Mesenchymal stem cell (in vitro differentiated cells and primary cell): ENCODE data around the gene GAB3.

Experiments
- DNase-seq: peaks from one replicate; pipeline ENCODE4 v3.0.0-alpha.2; 2013
- H2AFZ ChIP-seq: one replicate; pipeline ENCODE4 v1.6.1; 2013; ENCODE audit warnings: low read depth, mild to moderate bottlenecking, control low read depth, inconsistent platforms, low read length, moderate library complexity
- H2AK5ac ChIP-seq: 2 replicates; pipeline ENCODE4 v1.6.1; 2013; ENCODE audit warnings: low read length, moderate library complexity, mild to moderate bottlenecking, inconsistent platforms; ENCODE audit not compliant: severe bottlenecking
- H2BK120ac ChIP-seq: one replicate; pipeline ENCODE4 v1.6.1; 2013; ENCODE audit warnings: low read depth, mild to moderate bottlenecking, inconsistent platforms, low read length, moderate library complexity
- H2BK12ac ChIP-seq, 2 experiments: one replicate each; pipeline ENCODE4 v1.6.1; 2013; ENCODE audit warnings: inconsistent platforms in 2 of 2, low read length in 2 of 2, mild to moderate bottlenecking in 2 of 2, moderate library complexity in 2 of 2, control low read depth in 1 of 2
- H2BK15ac ChIP-seq: one replicate; pipeline ENCODE4 v1.6.1; 2013; ENCODE audit warnings: mild to moderate bottlenecking, low read depth, inconsistent platforms; ENCODE audit not compliant: poor library complexity, severe bottlenecking
- H2BK5ac ChIP-seq: 2 replicates; pipeline ENCODE4 v1.6.1; 2013; ENCODE audit warnings: low read depth, mild to moderate bottlenecking, low read length, control low read depth, inconsistent platforms; ENCODE audit not compliant: poor library complexity, severe bottlenecking
- H3K14ac ChIP-seq, 2 experiments: one replicate each; pipeline ENCODE4 v1.6.1; 2013; ENCODE audit warnings: inconsistent platforms in 2 of 2, low read length in 2 of 2, control low read depth in 1 of 2, mild to moderate bottlenecking in 1 of 2, moderate library complexity in 1 of 2
- H3K18ac ChIP-seq, 2 experiments: one replicate each; pipeline ENCODE4 v1.6.1; 2013; ENCODE audit warnings: inconsistent platforms in 2 of 2, low read length in 2 of 2, control low read depth in 1 of 2, low read depth in 1 of 2, mild to moderate bottlenecking in 1 of 2
- H3K23ac ChIP-seq, 2 experiments: one replicate each; pipeline ENCODE4 v1.6.1; 2013; ENCODE audit warnings: inconsistent platforms in 2 of 2, low read length in 2 of 2, mild to moderate bottlenecking in 2 of 2, moderate library complexity in 2 of 2, control low read depth in 1 of 2
- H3K27ac ChIP-seq: 2 replicates; pipeline ENCODE4 v1.5.1; 2013; ENCODE audit warnings: mild to moderate bottlenecking, moderate library complexity, low read length, control low read depth, inconsistent platforms; ENCODE audit not compliant: poor library complexity, severe bottlenecking
- H3K27me3 ChIP-seq, 2 experiments: 2 replicates each; pipeline versions ENCODE4 v1.6.1 to v1.7.0; 2013; ENCODE audit warnings: low read length in 2 of 2, mild to moderate bottlenecking in 2 of 2, moderate library complexity in 2 of 2, control low read depth in 1 of 2, inconsistent platforms in 1 of 2; ENCODE audit not compliant: control insufficient read depth in 1 of 2, insufficient read depth in 1 of 2
- H3K36me3 ChIP-seq, 2 experiments: 2 replicates each; pipeline versions ENCODE4 v1.6.1 to v1.7.0; 2013; ENCODE audit warnings: low read length in 2 of 2, control low read depth in 1 of 2, inconsistent platforms in 1 of 2, low read depth in 1 of 2, mild to moderate bottlenecking in 1 of 2; ENCODE audit not compliant: insufficient read depth in 2 of 2, control insufficient read depth in 1 of 2
- H3K4ac ChIP-seq, 2 experiments: one replicate each; pipeline ENCODE4 v1.6.1; 2013; ENCODE audit warnings: inconsistent platforms in 2 of 2, low read length in 2 of 2, mild to moderate bottlenecking in 2 of 2, moderate library complexity in 2 of 2, control low read depth in 1 of 2, low read depth in 1 of 2
- H3K4me1 ChIP-seq: 2 replicates; pipeline ENCODE4 v1.6.1; 2013; ENCODE audit warnings: low read depth, low read length, control low read depth; ENCODE audit not compliant: control insufficient read depth, insufficient read depth
- H3K4me2 ChIP-seq: 2 replicates; pipeline ENCODE4 v1.6.1; 2013; ENCODE audit warnings: low read length, mild to moderate bottlenecking, inconsistent platforms; ENCODE audit not compliant: poor library complexity, severe bottlenecking
- H3K4me3 ChIP-seq, 2 experiments: 2 replicates each; pipeline versions ENCODE4 v1.5.1 to v1.7.0; 2013; ENCODE audit warnings: low read length in 2 of 2, mild to moderate bottlenecking in 2 of 2, control low read depth in 1 of 2, low read depth in 1 of 2; ENCODE audit not compliant: insufficient read depth in 1 of 2
- H3K79me1 ChIP-seq: replicated peaks from 2 replicates; pipeline ENCODE4 v1.6.1; 2013; ENCODE audit warnings: mild to moderate bottlenecking, control low read depth, low read length, inconsistent platforms; ENCODE audit not compliant: poor library complexity, severe bottlenecking
- H3K9ac ChIP-seq: 2 replicates; pipeline ENCODE4 v1.7.0; 2013; ENCODE audit warnings: mild to moderate bottlenecking, low read length, moderate library complexity
- H3K9me3 ChIP-seq: 2 replicates; pipeline ENCODE4 v1.7.0; 2013; ENCODE audit warnings: mild to moderate bottlenecking, low read length; ENCODE audit not compliant: control insufficient read depth
- H4K8ac ChIP-seq: one replicate; pipeline ENCODE4 v1.6.1; 2013; ENCODE audit warnings: inconsistent platforms, mild to moderate bottlenecking, low read length, moderate library complexity
- H4K91ac ChIP-seq: one replicate; pipeline ENCODE4 v1.6.1; 2013; ENCODE audit warnings: mild to moderate bottlenecking, low read length, inconsistent platforms
- WGBS: methylation state at CpG from one replicate; pipeline ENCODE4 v1.1.7; 2013; ENCODE audit warnings: mixed read lengths; 5-methylcytosine and 5-hydroxymethylcytosine counted together

The GAB3 gene

DNA sequence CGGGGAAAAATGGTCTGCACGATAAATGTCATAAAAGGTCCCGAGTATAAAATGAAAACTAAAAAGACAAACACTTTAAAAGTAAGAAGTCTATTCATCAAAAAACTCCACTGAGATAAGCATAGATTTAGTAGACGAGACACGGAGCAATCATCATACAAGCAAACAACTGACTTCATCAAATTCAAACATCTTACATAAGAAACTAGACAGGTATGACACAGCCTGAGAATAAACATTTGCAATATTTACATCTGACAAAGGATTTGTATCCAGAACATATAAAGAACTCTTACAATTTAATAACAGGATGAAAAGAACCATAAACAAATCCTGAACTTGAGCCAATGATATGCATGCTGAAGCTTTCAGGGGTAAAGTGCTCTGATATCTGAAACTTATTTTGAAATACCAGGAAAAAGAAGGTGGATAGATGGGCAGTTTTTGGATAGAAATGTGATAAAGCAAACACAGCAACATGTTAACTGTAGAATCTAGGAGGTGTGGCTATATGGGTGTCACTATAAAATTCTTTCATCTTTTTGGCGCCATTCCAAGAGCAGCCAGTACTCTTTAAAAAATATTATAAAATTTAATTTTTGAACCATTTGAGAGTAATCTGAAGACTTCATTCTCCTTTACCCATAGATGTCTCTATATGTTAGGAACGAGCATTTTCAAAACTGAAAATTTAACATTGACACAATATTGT, 42.4 kb upstream of the GAB3 start:
- Histone ChIP-seq H3K23ac (no peak overlapping the region), H3K4me2 (no peak overlapping the region), H2BK120ac (no peak overlapping the region), H3K9ac (no peak overlapping the region), H4K8ac (no peak overlapping the region), H3K14ac (no peak overlapping the region), H2BK5ac (no peak overlapping the region), H3K27ac (no peak overlapping the region), H2AFZ (no peak overlapping the region), H3K18ac (no peak overlapping the region), H3K9me3 (no peaks in the 10 kb centered on the region), H2BK12ac (no peak overlapping the region), H3K4me3 (no peak overlapping the region), H4K91ac (no peak overlapping the region), H3K27me3 (no peaks in the 10 kb centered on the region), H3K36me3 (no peaks in the 10 kb centered on the region), H3K79me1 (no peaks in the 10 kb centered on the region), H2BK15ac (no peak overlapping the region), H2AK5ac (no peak overlapping the region), H3K4me1 (peaks cover 3% of the 10 kb centered on the region), H3K4ac (no peak overlapping the region)
- 97% methylated on average over 6 of the region's 7 CpGs for WGBS
- no peak for DNase-seq

DNA sequence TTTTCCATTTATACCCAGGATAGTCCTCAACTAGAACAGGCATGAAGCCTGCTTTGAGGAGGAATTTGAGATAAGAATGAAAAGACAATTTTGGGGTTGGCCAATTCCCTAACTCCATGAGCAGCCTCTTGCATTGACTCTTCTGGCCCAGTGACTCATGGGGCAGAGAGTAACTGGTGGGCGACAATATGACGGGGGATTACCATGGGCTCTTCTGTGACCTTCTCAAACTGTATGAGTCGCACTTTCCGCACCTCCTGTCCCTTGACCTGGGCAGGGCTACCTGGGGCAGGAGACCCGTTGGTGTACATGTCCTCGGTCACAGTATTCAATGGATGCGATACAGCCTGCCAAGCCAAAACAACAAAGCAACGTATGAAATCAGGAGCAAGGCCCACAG, 41.1 kb upstream of the GAB3 start:
- H3K27me3 ChIP-seq: no peaks in the 10 kb centered on the region
- H4K8ac ChIP-seq: no peak overlapping the region
- peaks cover 3% of the 10 kb centered on the region for H3K4me1 ChIP-seq
- H3K36me3 ChIP-seq: no peaks in the 10 kb centered on the region
- no peak overlapping the region for H3K23ac ChIP-seq
- H3K4me2 ChIP-seq: no peak overlapping the region
- no peaks in the 10 kb centered on the region for H3K9me3 ChIP-seq
- H3K14ac ChIP-seq: no peak overlapping the region
- H3K4me3 ChIP-seq: no peak overlapping the region
- H2AK5ac ChIP-seq: no peak overlapping the region
- H3K18ac ChIP-seq: no peak overlapping the region
- H2BK15ac ChIP-seq: no peak overlapping the region
- H3K9ac ChIP-seq: no peak overlapping the region
- no peak overlapping the region for H4K91ac ChIP-seq
- H2BK120ac ChIP-seq: no peak overlapping the region
- no peaks in the 10 kb centered on the region for H3K79me1 ChIP-seq
- peak overlapping the region; percentile 17 for H3K27ac ChIP-seq
- WGBS: 96% methylated on average over 7 of the region's 8 CpGs
- no peak overlapping the region for H2AFZ ChIP-seq
- H2BK12ac ChIP-seq: no peak overlapping the region
- no peak overlapping the region for H3K4ac ChIP-seq
- no peak for DNase-seq
- H2BK5ac ChIP-seq: no peak overlapping the region

- Histone ChIP-seq H2BK12ac (no peak overlapping the region), H3K27me3 (no peaks in the 10 kb centered on the region), H4K91ac (no peak overlapping the region), H2BK120ac (no peak overlapping the region), H3K4me3 (no peak overlapping the region), H3K18ac (no peak overlapping the region), H2BK15ac (no peak overlapping the region), H3K9ac (no peak overlapping the region), H3K9me3 (no peaks in the 10 kb centered on the region), H3K79me1 (no peaks in the 10 kb centered on the region), H2AK5ac (no peak overlapping the region), H4K8ac (no peak overlapping the region), H3K36me3 (no peaks in the 10 kb centered on the region), H3K14ac (no peak overlapping the region), H2BK5ac (no peak overlapping the region), H3K4ac (no peak overlapping the region), H3K4me1 (peaks cover 3% of the 10 kb centered on the region), H3K4me2 (no peak overlapping the region), H2AFZ (no peak overlapping the region), H3K27ac (peak overlapping the region; percentile 17), H3K23ac (no peak overlapping the region)
- no peak for DNase-seq
- WGBS: no CpG with 5 or more reads among the region's 4 CpGs
Observed at GRCh38 chrX:154791467-154791866, 40.6 kb upstream of the GAB3 start.

GRCh38 chrX:154785716-154786115, 34.8 kb upstream of the GAB3 start:
- no peak overlapping the region for H2BK15ac ChIP-seq
- H3K79me1 ChIP-seq: peaks cover 3% of the 10 kb centered on the region
- no peak overlapping the region for H3K9ac ChIP-seq
- no peaks in the 10 kb centered on the region for H3K4me1 ChIP-seq
- no peak overlapping the region for H3K23ac ChIP-seq
- no peak overlapping the region for H4K91ac ChIP-seq
- H2AK5ac ChIP-seq: no peak overlapping the region
- no peak overlapping the region for H2BK12ac ChIP-seq
- H3K9me3 ChIP-seq: no peaks in the 10 kb centered on the region
- no peak overlapping the region for H3K27ac ChIP-seq
- H3K18ac ChIP-seq: no peak overlapping the region
- no peak overlapping the region for H2AFZ ChIP-seq
- no peak overlapping the region for H2BK5ac ChIP-seq
- H3K4ac ChIP-seq: no peak overlapping the region
- no peak overlapping the region for H4K8ac ChIP-seq
- H3K4me2 ChIP-seq: no peak overlapping the region
- peaks cover 0 to 11% of the 10 kb centered on the region in 2 experiments for H3K36me3 ChIP-seq
- 73% methylated on average over 5 of the region's 6 CpGs for WGBS
- no peak overlapping the region for H3K4me3 ChIP-seq
- H2BK120ac ChIP-seq: no peak overlapping the region
- peaks cover 0 to 3% of the 10 kb centered on the region in 2 experiments for H3K27me3 ChIP-seq
- no peak for DNase-seq
- no peak overlapping the region for H3K14ac ChIP-seq
